Neural progenitor cell (in vitro differentiated cells): Measurements from ENCODE around the gene CD151. TPM values are rescaled to one million over a fixed set of nuclear protein-coding genes. Genes with fewer than 3 reads are reported as not detected.
A peak's percentile ranks its signal among the peaks of the same experiment; 100 is the strongest.

Experiments
- DNase-seq: peaks from one replicate; pipeline ENCODE4 v3.0.0-alpha.2; 2016; ENCODE audit warnings: low spot score
- H2AFZ ChIP-seq: fragments of 200-600 bp; sonication (generic); replicated peaks from 2 replicates; pipeline ENCODE4 v1.6.1; 2016; ENCODE audit warnings: antibody characterized with exemption
- H3F3A ChIP-seq: fragments of 200-600 bp; sonication (generic); 2 replicates; pipeline ENCODE4 v1.6.1; 2016; ENCODE audit warnings: antibody characterized with exemption, low read depth
- H3K27ac ChIP-seq: fragments of 200-600 bp; sonication (generic); 2 replicates; pipeline ENCODE4 v1.5.1; 2016; ENCODE audit warnings: mild to moderate bottlenecking
- H3K27me3 ChIP-seq: fragments of 200-600 bp; sonication (generic); 2 replicates; pipeline ENCODE4 v1.6.1; 2016; ENCODE audit warnings: mild to moderate bottlenecking, moderate library complexity
- H3K36me3 ChIP-seq: fragments of 200-600 bp; sonication (generic); 2 replicates; pipeline ENCODE4 v1.5.1; 2016
- H3K4me1 ChIP-seq: fragments of 200-600 bp; sonication (generic); 2 replicates; pipeline ENCODE4 v1.6.1; 2016; ENCODE audit warnings: mixed run types
- H3K4me2 ChIP-seq: fragments of 200-600 bp; sonication (generic); 2 replicates; pipeline ENCODE4 v1.6.1; 2016
- H3K4me3 ChIP-seq: fragments of 200-600 bp; sonication (generic); 2 replicates; pipeline ENCODE4 v1.5.1; 2016
- H3K79me2 ChIP-seq: fragments of 200-600 bp; sonication (generic); 2 replicates; pipeline ENCODE4 v1.6.1; 2016; ENCODE audit warnings: low read depth
- H3K9ac ChIP-seq: fragments of 200-600 bp; sonication (generic); 2 replicates; pipeline ENCODE4 v1.6.1; 2016
- H3K9me3 ChIP-seq: fragments of 200-600 bp; sonication (generic); 2 replicates; pipeline ENCODE4 v1.5.1; 2016; ENCODE audit warnings: low read depth
- H4K20me1 ChIP-seq: fragments of 200-600 bp; sonication (generic); 2 replicates; pipeline ENCODE4 v1.6.1; 2016; ENCODE audit warnings: low read depth
- H3K27ac Mint-ChIP-seq: 3 replicates; pipeline ENCODE4 v1.8.0; 2021; ENCODE audit warnings: mixed read lengths
- H3K27me3 Mint-ChIP-seq: 2 replicates; pipeline ENCODE4 v1.8.0; 2022; ENCODE audit warnings: low read depth, mild to moderate bottlenecking, inconsistent platforms, moderate library complexity, mixed read lengths; ENCODE audit not compliant: insufficient read depth
- H3K36me3 Mint-ChIP-seq: 3 replicates; pipeline ENCODE4 v1.8.0; 2021; ENCODE audit warnings: mixed read lengths
- H3K4me1 Mint-ChIP-seq: 3 replicates; pipeline ENCODE4 v1.8.0; 2021; ENCODE audit warnings: mixed read lengths
- H3K4me3 Mint-ChIP-seq: 3 replicates; pipeline ENCODE4 v1.8.0; 2021; ENCODE audit warnings: mild to moderate bottlenecking, moderate library complexity, mixed read lengths
- H3K9me3 Mint-ChIP-seq: 3 replicates; pipeline ENCODE4 v1.8.0; 2020; ENCODE audit warnings: mixed read lengths
- CTCF ChIP-seq: fragments of 200-600 bp; sonication (generic); IDR thresholded peaks from 2 replicates; pipeline ENCODE4 v1.5.1; 2017; ENCODE audit warnings: antibody characterized with exemption, mild to moderate bottlenecking
- EZH2 ChIP-seq: fragments of 200-600 bp; sonication (generic); IDR thresholded peaks from 2 replicates; pipeline ENCODE4 v1.6.1; 2017; ENCODE audit warnings: antibody characterized with exemption, mild to moderate bottlenecking, moderate library complexity
- EZH2phosphoT487 ChIP-seq: fragments of 200-600 bp; sonication (generic); IDR thresholded peaks from 2 replicates; pipeline ENCODE4 v1.6.1; 2017; ENCODE audit warnings: antibody characterized with exemption
- total RNA-seq: library from RNA; depleted of rRNA; stranded (reverse); fragments of >200 nt; gene quantifications from 2 replicates; pipeline ENCODE4 v1.2.3, GENCODE V29; 2015; ENCODE audit warnings: low replicate concordance

Gene CD151
- total RNA-seq, 1 donor from 2014 or later, result 37.4 TPM

- peaks cover 13% of the 10 kb centered on the region for H3K36me3 Mint-ChIP-seq
- H3K27ac Mint-ChIP-seq, result no peak overlapping the region
- peaks cover 8% of the 10 kb centered on the region for H3K27me3 Mint-ChIP-seq
- no peak overlapping the region for H3K4me3 ChIP-seq
- H3K4me1 Mint-ChIP-seq, result peaks cover 9% of the 10 kb centered on the region
- H3K36me3 ChIP-seq, result peaks cover 3% of the 10 kb centered on the region
- no peak overlapping the region for H3K4me2 ChIP-seq
- H3F3A ChIP-seq, result peaks cover 55% of the 10 kb centered on the region
- no peak overlapping the region for H3K9ac ChIP-seq
- no peak for TF ChIP-seq EZH2
- TF ChIP-seq CTCF, result no peak
- DNase-seq, result no peak
- H2AFZ ChIP-seq, result no peak overlapping the region
- H3K27ac ChIP-seq, result no peak overlapping the region
- no peaks in the 10 kb centered on the region for H3K27me3 ChIP-seq
- H3K4me3 Mint-ChIP-seq, result no peak overlapping the region
- H3K79me2 ChIP-seq, result peaks cover 22% of the 10 kb centered on the region
- H3K9me3 Mint-ChIP-seq, result no peaks in the 10 kb centered on the region
- no peaks in the 10 kb centered on the region for H3K9me3 ChIP-seq
- H4K20me1 ChIP-seq, result peaks cover 26% of the 10 kb centered on the region
- peaks cover 6% of the 10 kb centered on the region for H3K4me1 ChIP-seq
Observed at GRCh38 chr11:815675-816432, 16.9 kb upstream of the CD151 start.

- Mint-ChIP-seq H3K36me3 (peaks cover 10% of the 10 kb centered on the region), H3K4me1 (peaks cover 8% of the 10 kb centered on the region), H3K9me3 (no peaks in the 10 kb centered on the region), H3K4me3 (no peak overlapping the region), H3K27me3 (peaks cover 8% of the 10 kb centered on the region), H3K27ac (no peak overlapping the region)
- peaks cover under 1% of the 10 kb centered on the region for H3K36me3 ChIP-seq
- H2AFZ ChIP-seq, result no peak overlapping the region
- peaks cover under 1% of the 10 kb centered on the region for H3K4me1 ChIP-seq
- peaks cover 26% of the 10 kb centered on the region for H4K20me1 ChIP-seq
- no peak overlapping the region for H3K9ac ChIP-seq
- H3K27ac ChIP-seq, result no peak overlapping the region
- no peaks in the 10 kb centered on the region for H3K27me3 ChIP-seq
- H3K9me3 ChIP-seq, result no peaks in the 10 kb centered on the region
- H3K79me2 ChIP-seq, result peaks cover 17% of the 10 kb centered on the region
- TF ChIP-seq EZH2 (no peak), CTCF (no peak), EZH2phosphoT487 (no peak)
- DNase-seq, result no peak
- H3K4me3 ChIP-seq, result no peak overlapping the region
- H3K4me2 ChIP-seq, result no peak overlapping the region
- H3F3A ChIP-seq, result peaks cover 50% of the 10 kb centered on the region
Observed at GRCh38 chr11:816433-816779, 16.3 kb upstream of the CD151 start.

GRCh38 chr11:818396-819128 lies 14.2 kb upstream of the CD151 start, which contains the start of gene PNPLA2:
TSS of gene PNPLA2 (plus strand) at chr11:818914. CDS start at chr11:819719, 805 bp downstream.
- no peaks in the 10 kb centered on the region for H3K36me3 ChIP-seq
- no peaks in the 10 kb centered on the region for H3K27me3 ChIP-seq
- peaks cover 31% of the 10 kb centered on the region for H3F3A ChIP-seq
- no peaks in the 10 kb centered on the region for H3K9me3 ChIP-seq
- H2AFZ ChIP-seq, result no peak within 1 kb of the TSS
- H3K4me2 ChIP-seq, result peak within 1 kb of the TSS; percentile 94
- no peaks in the 10 kb centered on the region for H3K4me1 ChIP-seq
- peaks cover 34% of the 10 kb centered on the region for H4K20me1 ChIP-seq
- Mint-ChIP-seq H3K4me1 (peaks cover 8% of the 10 kb centered on the region), H3K27me3 (peaks cover 9% of the 10 kb centered on the region), H3K4me3 (peak within 1 kb of the TSS; percentile 81), H3K27ac (peak within 1 kb of the TSS; percentile 85), H3K9me3 (no peaks in the 10 kb centered on the region), H3K36me3 (peaks cover 5% of the 10 kb centered on the region)
- H3K27ac ChIP-seq, result no peak within 1 kb of the TSS
- H3K9ac ChIP-seq, result peak within 1 kb of the TSS; percentile 51
- H3K4me3 ChIP-seq, result peak within 1 kb of the TSS; percentile 92
- peaks cover 9% of the 10 kb centered on the region for H3K79me2 ChIP-seq
- no peak for TF ChIP-seq EZH2
- TF ChIP-seq EZH2phosphoT487, result no peak
- no peak for TF ChIP-seq CTCF
- DNase-seq, result no peak
